HG03025 (cell line): ENCODE measurements around the gene VWCE.
"Not testable (repeated sequence)": the region's sequence is repeated elsewhere in the genome, so short reads cannot be mapped to it uniquely, and the experiment has no call there.

Experiments
- ATAC-seq: cut with Tn5 transposase; IDR thresholded peaks from one replicate; pipeline ENCODE4 v1.9.1; 2021; ENCODE audit warnings: mild to moderate bottlenecking, moderate library complexity; ENCODE audit not compliant: unreplicated experiment, low FRiP score

VWCE gene

DNA sequence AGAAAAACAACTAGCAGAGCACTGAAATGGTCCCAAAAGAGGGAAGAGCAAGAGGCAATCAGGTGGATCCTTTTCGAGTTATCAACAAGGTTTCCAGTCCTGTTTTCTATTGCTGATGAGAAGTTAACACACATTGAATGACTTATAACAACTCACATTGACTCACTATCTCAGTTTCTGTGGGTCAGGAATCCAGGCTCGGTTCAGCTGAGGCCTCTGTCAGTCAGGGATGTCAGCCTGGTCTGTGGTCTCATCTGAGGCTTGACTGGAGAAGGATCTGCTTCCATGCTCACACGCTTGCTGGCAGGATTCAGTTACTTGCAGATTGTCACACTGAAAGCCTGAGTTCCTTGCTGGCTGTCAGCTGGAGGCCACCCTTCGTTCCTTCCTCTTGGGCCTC lies 76.8 kb downstream of the VWCE start:
- not testable (repeated sequence) for ATAC-seq

DNA sequence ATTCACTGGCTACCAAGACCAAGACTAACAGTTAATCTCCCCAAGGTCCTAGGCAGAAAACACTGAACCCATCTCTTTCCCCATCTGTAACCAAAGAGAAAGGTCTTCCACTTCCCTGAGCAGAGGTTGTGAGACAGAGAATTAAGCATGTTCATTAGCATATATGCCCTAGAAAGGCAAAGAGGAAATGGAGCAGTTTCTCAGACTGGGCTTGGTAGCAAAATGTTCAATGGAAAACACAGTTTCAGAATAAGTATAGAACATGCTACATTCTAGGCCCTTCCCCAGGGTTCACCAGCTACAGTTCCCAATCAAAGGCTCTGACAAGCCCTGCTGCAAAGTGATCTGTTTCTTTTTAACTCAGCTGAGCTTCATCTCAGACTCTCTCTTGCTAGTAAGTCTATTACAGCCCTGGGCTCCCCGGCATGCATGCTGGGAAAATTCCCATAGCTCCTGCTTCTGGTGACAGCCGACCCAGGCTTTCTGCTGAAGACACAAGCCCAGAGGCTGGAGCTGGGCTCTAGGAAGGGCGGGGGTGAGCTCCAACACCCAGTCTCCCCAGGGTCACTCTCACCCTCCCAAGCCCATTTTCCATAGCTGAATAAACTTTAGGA lies 81.3 kb downstream of the VWCE start:
- ATAC-seq = not testable (repeated sequence)

DNA sequence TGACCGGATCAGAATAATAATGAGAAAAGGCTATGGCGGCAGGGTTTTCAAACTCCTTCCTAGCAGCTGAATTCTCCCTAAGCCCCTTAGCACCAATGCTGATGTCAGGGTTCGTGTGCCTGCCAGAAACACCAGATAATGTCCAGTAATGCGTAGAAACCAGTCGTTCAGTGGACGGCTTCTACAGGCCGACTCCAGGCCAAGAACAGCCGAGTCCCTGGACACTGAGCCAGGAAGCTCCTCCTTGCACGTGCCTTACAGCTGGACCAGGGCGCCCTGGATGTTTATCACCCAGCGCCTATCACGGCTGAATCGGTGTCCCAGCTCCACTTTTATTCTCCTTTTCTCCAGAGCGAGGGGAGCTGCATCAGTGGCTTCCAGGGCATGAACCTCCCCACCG lies 82.9 kb downstream of the VWCE start:
- ATAC-seq = not testable (repeated sequence)

DNA sequence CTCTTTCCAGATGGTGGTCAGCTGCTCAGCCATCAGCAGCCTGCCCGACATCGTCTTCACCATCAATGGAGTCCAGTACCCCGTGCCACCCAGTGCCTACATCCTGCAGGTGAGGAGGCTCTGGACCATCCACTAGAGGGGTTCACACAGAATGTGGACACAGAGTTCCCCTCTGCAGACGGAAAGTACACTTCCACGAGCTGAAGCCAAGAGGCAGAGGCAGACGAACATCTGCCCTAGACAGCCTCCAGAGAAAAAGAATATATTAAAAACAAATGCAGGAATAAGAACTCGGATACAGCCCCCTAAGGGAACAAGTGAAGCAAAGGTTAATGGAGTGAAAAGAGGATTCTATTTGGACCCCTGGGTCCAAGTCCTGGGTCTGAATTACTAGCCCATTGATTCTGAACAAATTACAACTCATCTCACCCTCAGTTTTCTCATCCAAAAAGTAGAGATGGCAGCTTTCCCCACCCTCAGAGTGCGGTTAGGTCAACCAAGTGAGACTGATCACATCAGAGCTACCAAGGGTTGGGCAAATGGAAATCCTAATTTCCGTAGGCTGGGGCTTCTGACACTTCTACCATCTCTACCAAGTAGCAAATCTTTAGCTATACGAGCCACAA lies 83.7 kb downstream of the VWCE start:
- ATAC-seq = not testable (repeated sequence)

DNA sequence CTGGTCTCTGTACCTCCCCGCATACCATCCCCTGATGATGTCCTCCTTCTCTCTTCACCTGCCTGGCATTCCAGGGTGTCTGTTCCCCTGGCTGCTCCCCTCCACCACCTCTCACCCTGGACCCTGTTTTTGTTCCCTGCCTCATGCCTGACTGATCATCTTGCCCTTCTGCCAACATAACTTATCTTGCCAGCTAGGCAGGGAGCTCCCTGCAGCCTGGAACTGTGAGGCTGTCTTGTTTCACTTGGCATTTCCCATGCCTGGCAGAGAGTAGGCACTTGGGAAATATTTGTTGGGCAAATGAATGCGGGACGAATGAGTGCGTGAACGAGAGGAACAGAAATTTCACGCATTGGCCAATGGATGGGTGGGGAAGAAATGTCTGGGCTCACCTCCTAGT lies 84.5 kb downstream of the VWCE start:
- ATAC-seq = not testable (repeated sequence)
